Kidney (tissue), 14 donors: ENCODE measurements around the gene WBP11. TPM values are rescaled to one million over a fixed set of nuclear protein-coding genes. Genes with fewer than 3 reads are reported as not detected.
A peak's percentile ranks its signal among the peaks of the same experiment; 100 is the strongest.

ENCODE experiments used
- DNase-seq, 5 donors: peaks; one replicate each; pipeline ENCODE4 v3.0.0-alpha.2; 2013 to 2020
- FAIRE-seq: peaks from 2 replicates; lab custom pipeline; 2012; peaks lifted over from hg19 to GRCh38; lab: Jason Lieb, UNC
- H3K27ac ChIP-seq, 2 donors: one replicate each; pipeline ENCODE4 v1.7.0; 2013; ENCODE audit warnings: low read depth in 2 of 2, low read length in 2 of 2, inconsistent platforms in 1 of 2
- H3K27me3 ChIP-seq: one replicate; pipeline ENCODE4 v1.7.1; 2013; ENCODE audit warnings: low read length, inconsistent platforms; ENCODE audit not compliant: control insufficient read depth, insufficient read depth
- H3K36me3 ChIP-seq, 3 donors: one replicate each; pipeline versions ENCODE4 v1.7.0 to v1.7.1; 2013; ENCODE audit warnings: low read length in 3 of 3, control low read depth in 1 of 3, inconsistent platforms in 1 of 3; ENCODE audit not compliant: insufficient read depth in 3 of 3, control insufficient read depth in 2 of 3
- H3K4me1 ChIP-seq, 3 donors: one replicate each; pipeline versions ENCODE4 v1.7.0 to v1.7.1; 2013; ENCODE audit warnings: low read length in 3 of 3, inconsistent platforms in 1 of 3, low read depth in 1 of 3; ENCODE audit not compliant: control insufficient read depth in 2 of 3, insufficient read depth in 2 of 3
- H3K4me3 ChIP-seq, 3 donors: one replicate each; pipeline versions ENCODE4 v1.7.0 to v1.8.1; 2013; ENCODE audit warnings: low read length in 3 of 3, control low read depth in 1 of 3, inconsistent platforms in 1 of 3
- H3K9ac ChIP-seq, 3 donors: one replicate each; pipeline versions ENCODE4 v1.7.0 to v1.7.1; 2013; ENCODE audit warnings: low read length in 3 of 3, control low read depth in 1 of 3, inconsistent platforms in 1 of 3
- H3K9me3 ChIP-seq, 3 donors: one replicate each; pipeline versions ENCODE4 v1.7.0 to v1.7.1; 2013; ENCODE audit warnings: low read length in 3 of 3, control low read depth in 1 of 3, inconsistent platforms in 1 of 3; ENCODE audit not compliant: control insufficient read depth in 2 of 3, insufficient read depth in 1 of 3
- CTCF ChIP-seq: IDR thresholded peaks from 3 replicates; pipeline ENCODE4 v1.5.1; 2012; ENCODE audit warnings: mild to moderate bottlenecking, moderate library complexity, borderline replicate concordance; ENCODE audit not compliant: insufficient read depth; ENCODE audit errors: extremely low read depth
- intact Hi-C: fragments of 100-400 bp; cut with DNase I; formaldehyde crosslinking; loops from one replicate; pipeline ENCODE4 v1.11.1; 2022
- polyA plus RNA-seq: library from polyadenylated mRNA; stranded (reverse); fragments of 350-450 nt; fragmentation: Illumina TruSeq; extraction: RNeasy Lipid Tissue Mini Kit (QIAGEN cat#74804); gene quantifications from one replicate; pipeline ENCODE4 v1.2.3, GENCODE V29; 2014; ENCODE audit warnings: low read depth, low replicate concordance; ENCODE audit not compliant: insufficient read depth
- total RNA-seq: library from RNA; stranded (reverse); fragmentation: NEBNext Ultra II Directional; extraction: Animal tissue kit (Norgen Biotek cat#: 25700); gene quantifications from one replicate; pipeline ENCODE4 v1.2.1, GENCODE V29; 2021
- donor health status: control.
- donor health status: control.
- donor health status: control.
- donor health status: control.
- donor health status: control.
- donor health status: DM: yes; HTN: yes; CAD: no.
- donor health status: Normal renal cell carcinoma (clear cell type).

Gene WBP11
- total and polyA plus RNA-seq, 2 donors from 2014 or later = 17.6 to 55.5 TPM

GRCh38 chr12:14756334-14757143, 46.7 kb downstream of the WBP11 start:
- no peaks in the 10 kb centered on the region for H3K27me3 ChIP-seq
- H3K27ac ChIP-seq = no peak overlapping the region
- intact Hi-C loops = no loop called here
- H3K4me3 ChIP-seq = peak overlapping the region in 2 of 3 donors; percentile 9 to 27
- peak in 3 of 5 donors; percentile 40 to 69 (median 62) for DNase-seq
- H3K9ac ChIP-seq = no peak overlapping the region
- no peaks in the 10 kb centered on the region for H3K4me1 ChIP-seq
- H3K9me3 ChIP-seq = no peaks in the 10 kb centered on the region
- no peaks in the 10 kb centered on the region for H3K36me3 ChIP-seq
- peak; percentile 15 for TF ChIP-seq CTCF
- FAIRE-seq = no peak

GRCh38 chr12:14751986-14752385, 51.3 kb downstream of the WBP11 start:
- H3K36me3 ChIP-seq = no peaks in the 10 kb centered on the region
- no peak for FAIRE-seq
- H3K4me3 ChIP-seq = no peak overlapping the region
- no peaks in the 10 kb centered on the region for H3K9me3 ChIP-seq
- no peaks in the 10 kb centered on the region for H3K27me3 ChIP-seq
- H3K9ac ChIP-seq = no peak overlapping the region
- H3K27ac ChIP-seq = no peak overlapping the region
- DNase-seq = no peak
- TF ChIP-seq CTCF = no peak
- intact Hi-C loops = no loop called here
- H3K4me1 ChIP-seq = no peaks in the 10 kb centered on the region

GRCh38 chr12:14743061-14743460, 60.2 kb downstream of the WBP11 start:
- FAIRE-seq (no peak), DNase-seq (no peak)
- Histone ChIP-seq H3K4me3 (no peak overlapping the region), H3K27ac (no peak overlapping the region), H3K9me3 (no peaks in the 10 kb centered on the region), H3K4me1 (no peaks in the 10 kb centered on the region), H3K9ac (no peak overlapping the region), H3K27me3 (no peaks in the 10 kb centered on the region), H3K36me3 (no peaks in the 10 kb centered on the region)
- TF ChIP-seq CTCF = no peak
- intact Hi-C loops = no loop called here
